ENCODE data around the gene MYH4.

DNA sequence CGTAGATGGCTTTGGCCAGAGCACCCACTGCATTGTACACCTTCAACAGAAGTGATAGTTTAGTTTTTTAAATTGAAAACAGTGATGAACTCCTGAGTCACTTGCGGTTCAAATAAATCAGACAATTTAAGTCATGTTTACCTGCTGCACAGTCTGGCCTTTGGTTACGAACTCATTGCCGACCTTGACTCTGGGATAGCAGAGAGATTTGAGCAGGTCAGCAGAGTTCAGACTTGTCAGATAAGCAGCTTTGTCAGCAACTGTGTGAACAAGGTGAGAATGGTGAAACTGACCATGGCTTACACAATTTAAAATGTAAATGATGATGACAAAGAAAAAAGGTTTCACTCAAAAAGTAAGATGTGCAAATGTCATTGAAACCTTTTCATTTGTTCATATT, 9.3 kb downstream of the MYH4 start:
- no peak for TF ChIP-seq TAF1 (IDR thresholded peaks at IDR 0.05; ENCODE audit: borderline replicate concordance, low read depth, low read length)
- TF ChIP-seq, protein P1, sequence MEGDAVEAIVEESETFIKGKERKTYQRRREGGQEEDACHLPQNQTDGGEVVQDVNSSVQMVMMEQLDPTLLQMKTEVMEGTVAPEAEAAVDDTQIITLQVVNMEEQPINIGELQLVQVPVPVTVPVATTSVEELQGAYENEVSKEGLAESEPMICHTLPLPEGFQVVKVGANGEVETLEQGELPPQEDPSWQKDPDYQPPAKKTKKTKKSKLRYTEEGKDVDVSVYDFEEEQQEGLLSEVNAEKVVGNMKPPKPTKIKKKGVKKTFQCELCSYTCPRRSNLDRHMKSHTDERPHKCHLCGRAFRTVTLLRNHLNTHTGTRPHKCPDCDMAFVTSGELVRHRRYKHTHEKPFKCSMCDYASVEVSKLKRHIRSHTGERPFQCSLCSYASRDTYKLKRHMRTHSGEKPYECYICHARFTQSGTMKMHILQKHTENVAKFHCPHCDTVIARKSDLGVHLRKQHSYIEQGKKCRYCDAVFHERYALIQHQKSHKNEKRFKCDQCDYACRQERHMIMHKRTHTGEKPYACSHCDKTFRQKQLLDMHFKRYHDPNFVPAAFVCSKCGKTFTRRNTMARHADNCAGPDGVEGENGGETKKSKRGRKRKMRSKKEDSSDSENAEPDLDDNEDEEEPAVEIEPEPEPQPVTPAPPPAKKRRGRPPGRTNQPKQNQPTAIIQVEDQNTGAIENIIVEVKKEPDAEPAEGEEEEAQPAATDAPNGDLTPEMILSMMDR (IDR thresholded peaks at IDR 0.05 in 2 of 3, conservative IDR thresholded peaks at IDR 0.05 in 1 of 3; ENCODE audit: control insufficient read depth in 2 of 3, extremely low read depth in 1 of 3, insufficient read depth in 1 of 3, low read depth in 3 of 3, low read length in 3 of 3): no peak
- TF ChIP-seq EZH2 (IDR thresholded peaks at IDR 0.05; ENCODE audit: borderline replicate concordance, control insufficient read depth, low read depth, low read length): no peak
- TF ChIP-seq, protein P2, sequence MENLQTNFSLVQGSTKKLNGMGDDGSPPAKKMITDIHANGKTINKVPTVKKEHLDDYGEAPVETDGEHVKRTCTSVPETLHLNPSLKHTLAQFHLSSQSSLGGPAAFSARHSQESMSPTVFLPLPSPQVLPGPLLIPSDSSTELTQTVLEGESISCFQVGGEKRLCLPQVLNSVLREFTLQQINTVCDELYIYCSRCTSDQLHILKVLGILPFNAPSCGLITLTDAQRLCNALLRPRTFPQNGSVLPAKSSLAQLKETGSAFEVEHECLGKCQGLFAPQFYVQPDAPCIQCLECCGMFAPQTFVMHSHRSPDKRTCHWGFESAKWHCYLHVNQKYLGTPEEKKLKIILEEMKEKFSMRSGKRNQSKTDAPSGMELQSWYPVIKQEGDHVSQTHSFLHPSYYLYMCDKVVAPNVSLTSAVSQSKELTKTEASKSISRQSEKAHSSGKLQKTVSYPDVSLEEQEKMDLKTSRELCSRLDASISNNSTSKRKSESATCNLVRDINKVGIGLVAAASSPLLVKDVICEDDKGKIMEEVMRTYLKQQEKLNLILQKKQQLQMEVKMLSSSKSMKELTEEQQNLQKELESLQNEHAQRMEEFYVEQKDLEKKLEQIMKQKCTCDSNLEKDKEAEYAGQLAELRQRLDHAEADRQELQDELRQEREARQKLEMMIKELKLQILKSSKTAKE (IDR thresholded peaks at IDR 0.05; ENCODE audit: low read depth, poor library complexity, severe bottlenecking): no peak
